ENCODE results near the gene EMC10. TPM values are rescaled to one million over a fixed set of nuclear protein-coding genes. Genes with fewer than 3 reads are reported as not detected.

EMC10 gene
- total RNA-seq, 2 donors from 2014 or later, result 112 to 163 TPM

DNA sequence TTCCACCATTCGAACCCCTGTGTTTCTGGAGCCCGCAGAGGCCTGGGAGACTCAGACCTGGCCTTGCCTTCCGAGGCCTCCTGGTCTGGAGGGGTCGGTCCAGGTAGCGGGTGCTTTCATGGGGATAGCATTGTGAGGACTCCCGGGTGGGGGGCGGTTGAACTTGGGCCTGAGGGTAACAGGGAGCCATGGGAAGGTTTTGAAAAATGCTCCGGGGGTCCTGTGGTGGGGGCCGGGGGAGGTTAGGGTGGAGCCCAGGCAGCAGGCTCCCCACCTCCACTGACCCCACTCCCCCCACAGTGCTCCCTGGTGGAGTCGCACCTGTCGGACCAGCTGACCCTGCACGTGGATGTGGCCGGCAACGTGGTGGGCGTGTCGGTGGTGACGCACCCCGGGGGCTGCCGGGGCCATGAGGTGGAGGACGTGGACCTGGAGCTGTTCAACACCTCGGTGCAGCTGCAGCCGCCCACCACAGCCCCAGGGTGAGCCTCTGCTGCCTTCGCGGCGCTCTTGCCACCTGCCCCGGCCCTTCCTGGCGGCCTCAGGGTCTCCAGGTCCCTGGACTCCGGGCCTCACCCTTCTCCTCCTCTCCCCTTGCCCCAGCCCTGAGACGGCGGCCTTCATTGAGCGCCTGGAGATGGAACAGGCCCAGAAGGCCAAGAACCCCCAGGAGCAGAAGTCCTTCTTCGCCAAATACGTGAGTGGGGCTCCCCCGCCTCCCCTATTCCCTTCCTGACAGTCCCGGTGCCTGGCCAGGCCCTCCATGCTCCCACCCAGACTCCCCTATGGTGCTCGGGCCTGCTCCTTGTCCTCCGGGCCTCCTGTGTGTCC is 4.2 kb downstream of the EMC10 start:
- no peaks in the 10 kb centered on the region for H3K9me3 ChIP-seq
- H3K4me3 ChIP-seq, result no peak overlapping the region
- peaks cover 8% of the 10 kb centered on the region for H3K4me1 ChIP-seq
- peaks cover 9% of the 10 kb centered on the region for H3K36me3 ChIP-seq
- intact Hi-C loops (cut with DNase I), result no loop called here
- H3K9ac ChIP-seq (ENCODE audit: low read depth in 2 of 2, low read length in 2 of 2), result no peak overlapping the region
- H3K27ac ChIP-seq, result no peak overlapping the region
- no peaks in the 10 kb centered on the region for H3K27me3 ChIP-seq
- no peak for DNase-seq
- TF ChIP-seq, protein P1, sequence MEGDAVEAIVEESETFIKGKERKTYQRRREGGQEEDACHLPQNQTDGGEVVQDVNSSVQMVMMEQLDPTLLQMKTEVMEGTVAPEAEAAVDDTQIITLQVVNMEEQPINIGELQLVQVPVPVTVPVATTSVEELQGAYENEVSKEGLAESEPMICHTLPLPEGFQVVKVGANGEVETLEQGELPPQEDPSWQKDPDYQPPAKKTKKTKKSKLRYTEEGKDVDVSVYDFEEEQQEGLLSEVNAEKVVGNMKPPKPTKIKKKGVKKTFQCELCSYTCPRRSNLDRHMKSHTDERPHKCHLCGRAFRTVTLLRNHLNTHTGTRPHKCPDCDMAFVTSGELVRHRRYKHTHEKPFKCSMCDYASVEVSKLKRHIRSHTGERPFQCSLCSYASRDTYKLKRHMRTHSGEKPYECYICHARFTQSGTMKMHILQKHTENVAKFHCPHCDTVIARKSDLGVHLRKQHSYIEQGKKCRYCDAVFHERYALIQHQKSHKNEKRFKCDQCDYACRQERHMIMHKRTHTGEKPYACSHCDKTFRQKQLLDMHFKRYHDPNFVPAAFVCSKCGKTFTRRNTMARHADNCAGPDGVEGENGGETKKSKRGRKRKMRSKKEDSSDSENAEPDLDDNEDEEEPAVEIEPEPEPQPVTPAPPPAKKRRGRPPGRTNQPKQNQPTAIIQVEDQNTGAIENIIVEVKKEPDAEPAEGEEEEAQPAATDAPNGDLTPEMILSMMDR (IDR thresholded peaks at IDR 0.05), result no peak

DNA sequence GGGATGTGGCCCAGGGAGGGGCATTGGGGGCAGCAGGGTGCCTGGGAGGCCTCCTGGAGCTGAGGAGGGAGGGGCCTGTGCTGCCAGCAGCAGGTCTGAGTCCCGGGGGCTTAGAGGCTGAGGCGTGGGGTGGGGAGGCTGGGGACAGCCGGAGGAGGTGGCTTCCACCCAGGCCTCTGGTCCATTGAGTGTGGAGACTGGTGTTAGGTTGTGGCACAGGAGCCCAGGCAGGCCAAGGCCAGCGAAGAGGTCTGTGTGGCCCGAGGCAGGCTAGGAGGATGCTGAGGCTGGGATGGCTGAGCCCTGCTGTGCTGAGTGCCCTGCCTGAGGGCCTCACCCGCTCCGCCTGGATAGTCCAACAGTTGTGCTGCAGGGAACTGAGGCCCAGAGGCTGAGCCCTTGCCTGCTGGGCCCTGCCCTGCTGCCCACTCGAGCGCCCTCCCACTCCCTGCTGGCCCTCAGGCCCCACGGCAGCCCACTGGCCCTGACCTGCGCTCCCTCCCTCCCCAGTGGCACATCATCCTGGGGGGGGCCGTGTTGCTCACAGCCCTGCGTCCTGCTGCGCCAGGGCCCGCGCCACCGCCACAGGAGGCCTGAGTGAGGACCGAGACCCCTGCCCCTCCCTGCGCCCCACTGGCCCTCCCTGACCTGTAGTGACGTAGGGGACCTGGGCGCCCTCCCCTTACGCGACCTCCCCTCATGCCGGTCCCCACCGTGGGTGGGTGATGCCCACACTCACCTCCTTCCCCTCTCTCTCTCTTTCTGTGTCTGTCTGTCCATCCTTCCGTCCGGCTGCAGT is 5.2 kb downstream of the EMC10 start:
- no peak overlapping the region for H3K9ac ChIP-seq (ENCODE audit: low read depth in 2 of 2, low read length in 2 of 2)
- H3K4me1 ChIP-seq, result peaks cover 8% of the 10 kb centered on the region
- intact Hi-C loops (cut with DNase I), result no loop called here
- no peak overlapping the region for H3K27ac ChIP-seq
- TF ChIP-seq, protein P1 (IDR thresholded peaks at IDR 0.05), result no peak
- no peak overlapping the region for H3K4me3 ChIP-seq
- peaks cover 9% of the 10 kb centered on the region for H3K36me3 ChIP-seq
- no peaks in the 10 kb centered on the region for H3K27me3 ChIP-seq
- no peaks in the 10 kb centered on the region for H3K9me3 ChIP-seq
- DNase-seq, result no peak

DNA sequence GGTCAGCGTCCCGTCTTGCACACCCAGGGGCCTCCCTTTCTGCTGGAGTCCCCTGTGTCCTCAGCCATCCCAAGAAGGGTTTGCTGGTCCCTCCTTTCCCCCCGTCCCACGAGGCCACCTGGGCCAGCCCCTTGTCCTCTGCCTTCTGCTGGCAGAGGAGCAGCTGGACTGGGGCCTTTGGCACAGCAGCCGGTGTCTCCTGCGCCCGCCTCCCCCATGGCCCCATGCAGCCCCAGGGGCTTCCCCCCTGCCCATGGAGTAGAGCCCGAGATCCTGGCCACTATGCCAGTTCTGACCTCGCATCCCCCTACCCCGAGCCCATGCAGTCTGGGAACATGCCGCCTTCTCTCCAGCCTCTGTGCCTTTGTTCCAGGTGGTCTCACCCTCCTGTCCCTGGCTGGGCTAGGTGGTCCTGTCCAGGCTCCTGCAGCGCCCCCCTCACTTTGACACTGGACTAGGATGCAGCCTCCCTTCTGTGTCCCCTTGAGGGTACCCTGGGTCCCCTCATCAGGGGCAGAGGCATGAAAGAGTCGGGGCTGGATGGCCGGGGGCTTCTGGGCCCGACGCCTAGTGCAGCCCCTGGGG is 6.1 kb downstream of the EMC10 start:
- no peak overlapping the region for H3K27ac ChIP-seq
- peaks cover 4% of the 10 kb centered on the region for H3K4me1 ChIP-seq
- no peak overlapping the region for H3K9ac ChIP-seq (ENCODE audit: low read depth in 2 of 2, low read length in 2 of 2)
- peaks cover 9% of the 10 kb centered on the region for H3K36me3 ChIP-seq
- H3K27me3 ChIP-seq, result no peaks in the 10 kb centered on the region
- TF ChIP-seq, protein P1 (IDR thresholded peaks at IDR 0.05), result no peak
- no peak overlapping the region for H3K4me3 ChIP-seq
- no peaks in the 10 kb centered on the region for H3K9me3 ChIP-seq
- intact Hi-C loops (cut with DNase I), result no loop called here
- no peak for DNase-seq

DNA sequence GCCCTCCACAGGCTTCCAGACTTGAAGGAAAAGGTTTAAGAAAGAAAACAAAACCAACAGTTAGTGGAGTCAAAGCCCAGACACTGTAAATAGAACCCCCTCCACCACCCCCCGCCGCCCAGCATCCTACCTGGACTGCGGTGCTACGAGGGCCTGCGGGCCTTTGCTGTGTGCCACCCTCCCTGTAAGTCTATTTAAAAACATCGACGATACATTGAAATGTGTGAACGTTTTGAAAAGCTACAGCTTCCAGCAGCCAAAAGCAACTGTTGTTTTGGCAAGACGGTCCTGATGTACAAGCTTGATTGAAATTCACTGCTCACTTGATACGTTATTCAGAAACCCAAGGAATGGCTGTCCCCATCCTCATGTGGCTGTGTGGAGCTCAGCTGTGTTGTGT is 6.6 kb downstream of the EMC10 start:
- TF ChIP-seq, protein P1 (IDR thresholded peaks at IDR 0.05), result no peak
- peaks cover 9% of the 10 kb centered on the region for H3K36me3 ChIP-seq
- H3K4me1 ChIP-seq, result no peaks in the 10 kb centered on the region
- intact Hi-C loops (cut with DNase I), result no loop called here
- no peaks in the 10 kb centered on the region for H3K9me3 ChIP-seq
- H3K27ac ChIP-seq, result no peak overlapping the region
- no peak for DNase-seq
- no peak overlapping the region for H3K9ac ChIP-seq (ENCODE audit: low read depth in 2 of 2, low read length in 2 of 2)
- H3K4me3 ChIP-seq, result no peak overlapping the region
- no peaks in the 10 kb centered on the region for H3K27me3 ChIP-seq

DNA sequence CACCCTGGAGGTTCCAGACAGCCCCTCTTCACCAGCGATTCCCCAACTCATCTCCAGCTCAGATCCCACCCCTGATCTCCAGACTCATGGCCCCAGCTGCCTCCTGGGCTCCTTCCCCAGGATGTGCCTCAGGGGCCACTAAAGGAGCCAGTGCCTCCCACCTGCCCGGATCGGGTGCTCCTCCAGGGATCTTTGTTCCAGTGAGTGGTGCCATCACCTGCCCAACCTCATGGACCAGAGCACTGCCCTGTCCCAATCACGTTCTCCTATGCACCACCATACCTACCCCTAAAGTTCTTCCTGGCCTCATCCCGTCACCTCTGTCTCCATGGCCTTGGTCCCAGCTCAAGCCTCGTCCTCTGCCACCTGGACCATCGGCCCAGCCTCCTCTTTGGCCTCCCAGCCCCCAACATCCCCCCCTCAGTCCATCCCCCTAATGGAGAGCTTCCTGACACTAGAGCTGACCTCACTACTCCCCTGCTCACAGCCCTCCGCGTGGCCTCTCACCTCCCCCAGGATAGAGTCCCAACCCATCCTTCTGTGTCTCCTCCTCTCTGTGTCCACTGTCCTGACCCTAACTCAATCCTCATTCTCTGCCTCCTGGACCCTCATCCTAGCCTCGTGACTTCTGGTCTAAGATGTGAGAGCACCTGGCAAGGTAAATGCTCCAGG is 9.1 kb downstream of the EMC10 start:
- H3K9me3 ChIP-seq, result no peaks in the 10 kb centered on the region
- H3K4me1 ChIP-seq, result no peaks in the 10 kb centered on the region
- no peak overlapping the region for H3K9ac ChIP-seq (ENCODE audit: low read depth in 2 of 2, low read length in 2 of 2)
- TF ChIP-seq, protein P1 (IDR thresholded peaks at IDR 0.05), result no peak
- no peak overlapping the region for H3K27ac ChIP-seq
- no peaks in the 10 kb centered on the region for H3K27me3 ChIP-seq
- DNase-seq, result no peak
- H3K36me3 ChIP-seq, result peaks cover 5% of the 10 kb centered on the region
- intact Hi-C loops (cut with DNase I), result no loop called here
- H3K4me3 ChIP-seq, result no peak overlapping the region
